Islet precursor cell (in vitro differentiated cells): ENCODE data around the gene SOX10.

Experiments
- DNase-seq: peaks from one replicate; pipeline ENCODE4 v3.0.0-alpha.2; 2018

Gene SOX10

GRCh38 chr22:38016182-38017151, 32.1 kb upstream of the SOX10 start:
- no peak for DNase-seq

- no peak for DNase-seq
These were observed 29.7 kb upstream of the SOX10 start for GRCh38 chr22:38014083-38014482.

GRCh38 chr22:38012604-38013072, 28.3 kb upstream of the SOX10 start:
- DNase-seq: no peak

GRCh38 chr22:38009000-38009806, 24.8 kb upstream of the SOX10 start:
- no peak for DNase-seq

- DNase-seq: no peak
These were observed 23.1 kb upstream of the SOX10 start for GRCh38 chr22:38007330-38007902.

GRCh38 chr22:38006906-38007305, 22.6 kb upstream of the SOX10 start:
- DNase-seq: no peak

GRCh38 chr22:38005943-38006342, 21.6 kb upstream of the SOX10 start:
- no peak for DNase-seq

- no peak for DNase-seq
These were observed 15.4 kb upstream of the SOX10 start for GRCh38 chr22:37999640-38000272.

- no peak for DNase-seq
These were observed 14.9 kb upstream of the SOX10 start for GRCh38 chr22:37999236-37999635.

GRCh38 chr22:37998543-37998942, 14.2 kb upstream of the SOX10 start:
- no peak for DNase-seq

- DNase-seq: no peak
These were observed 12.3 kb upstream of the SOX10 start for GRCh38 chr22:37996515-37997246.

- no peak for DNase-seq
These were observed 11.7 kb upstream of the SOX10 start for GRCh38 chr22:37996079-37996478.

GRCh38 chr22:37995460-37995859, 11.1 kb upstream of the SOX10 start:
- no peak for DNase-seq

GRCh38 chr22:37994982-37995381, 10.6 kb upstream of the SOX10 start:
- no peak for DNase-seq

- no peak for DNase-seq
These were observed 9.7 kb upstream of the SOX10 start for GRCh38 chr22:37994049-37994448.

GRCh38 chr22:37991731-37992442, 7.5 kb upstream of the SOX10 start:
- no peak for DNase-seq

- no peak for DNase-seq
These were observed 6.5 kb upstream of the SOX10 start for GRCh38 chr22:37990862-37991261.

GRCh38 chr22:37990301-37990700, 5.9 kb upstream of the SOX10 start:
- DNase-seq: no peak

GRCh38 chr22:37989146-37990045, 5.0 kb upstream of the SOX10 start:
- no peak for DNase-seq

- no peak for DNase-seq
These were observed 2.0 kb upstream of the SOX10 start for GRCh38 chr22:37986371-37986770.
